Measurements from ENCODE around the gene MUC4.

The MUC4 gene, protein sequence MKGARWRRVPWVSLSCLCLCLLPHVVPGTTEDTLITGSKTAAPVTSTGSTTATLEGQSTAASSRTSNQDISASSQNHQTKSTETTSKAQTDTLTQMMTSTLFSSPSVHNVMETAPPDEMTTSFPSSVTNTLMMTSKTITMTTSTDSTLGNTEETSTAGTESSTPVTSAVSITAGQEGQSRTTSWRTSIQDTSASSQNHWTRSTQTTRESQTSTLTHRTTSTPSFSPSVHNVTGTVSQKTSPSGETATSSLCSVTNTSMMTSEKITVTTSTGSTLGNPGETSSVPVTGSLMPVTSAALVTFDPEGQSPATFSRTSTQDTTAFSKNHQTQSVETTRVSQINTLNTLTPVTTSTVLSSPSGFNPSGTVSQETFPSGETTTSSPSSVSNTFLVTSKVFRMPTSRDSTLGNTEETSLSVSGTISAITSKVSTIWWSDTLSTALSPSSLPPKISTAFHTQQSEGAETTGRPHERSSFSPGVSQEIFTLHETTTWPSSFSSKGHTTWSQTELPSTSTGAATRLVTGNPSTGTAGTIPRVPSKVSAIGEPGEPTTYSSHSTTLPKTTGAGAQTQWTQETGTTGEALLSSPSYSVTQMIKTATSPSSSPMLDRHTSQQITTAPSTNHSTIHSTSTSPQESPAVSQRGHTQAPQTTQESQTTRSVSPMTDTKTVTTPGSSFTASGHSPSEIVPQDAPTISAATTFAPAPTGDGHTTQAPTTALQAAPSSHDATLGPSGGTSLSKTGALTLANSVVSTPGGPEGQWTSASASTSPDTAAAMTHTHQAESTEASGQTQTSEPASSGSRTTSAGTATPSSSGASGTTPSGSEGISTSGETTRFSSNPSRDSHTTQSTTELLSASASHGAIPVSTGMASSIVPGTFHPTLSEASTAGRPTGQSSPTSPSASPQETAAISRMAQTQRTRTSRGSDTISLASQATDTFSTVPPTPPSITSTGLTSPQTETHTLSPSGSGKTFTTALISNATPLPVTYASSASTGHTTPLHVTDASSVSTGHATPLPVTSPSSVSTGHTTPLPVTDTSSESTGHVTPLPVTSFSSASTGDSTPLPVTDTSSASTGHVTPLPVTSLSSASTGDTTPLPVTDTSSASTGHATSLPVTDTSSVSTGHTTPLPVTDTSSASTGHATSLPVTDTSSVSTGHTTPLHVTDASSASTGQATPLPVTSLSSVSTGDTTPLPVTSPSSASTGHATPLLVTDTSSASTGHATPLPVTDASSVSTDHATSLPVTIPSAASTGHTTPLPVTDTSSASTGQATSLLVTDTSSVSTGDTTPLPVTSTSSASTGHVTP (N-terminal part only)

DNA sequence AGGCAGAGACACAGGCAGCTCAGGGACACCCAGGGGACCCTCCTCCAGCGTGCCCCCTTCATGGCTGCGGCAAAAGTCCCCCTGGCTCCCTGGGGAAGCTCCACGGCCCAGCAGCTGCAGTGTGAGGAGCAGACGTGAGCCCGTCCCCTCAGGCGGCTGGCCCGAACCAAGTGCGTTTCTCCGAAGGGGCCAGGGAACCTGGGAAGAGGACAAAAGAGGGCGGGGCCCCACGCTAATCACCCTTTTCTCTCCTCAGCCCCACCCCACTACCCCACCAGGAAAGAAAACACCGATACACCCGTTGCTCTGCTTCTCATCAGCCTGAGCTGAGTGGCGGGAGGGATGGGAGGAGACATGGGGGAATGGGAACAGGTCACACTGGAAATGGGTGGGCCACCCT is at the start of gene MUC4:
MUC4 (minus strand) TSS at position 174 of the 400 bp plus-strand sequence; CDS start at position 62, 112 bp downstream.
- no peak for FAIRE-seq

DNA sequence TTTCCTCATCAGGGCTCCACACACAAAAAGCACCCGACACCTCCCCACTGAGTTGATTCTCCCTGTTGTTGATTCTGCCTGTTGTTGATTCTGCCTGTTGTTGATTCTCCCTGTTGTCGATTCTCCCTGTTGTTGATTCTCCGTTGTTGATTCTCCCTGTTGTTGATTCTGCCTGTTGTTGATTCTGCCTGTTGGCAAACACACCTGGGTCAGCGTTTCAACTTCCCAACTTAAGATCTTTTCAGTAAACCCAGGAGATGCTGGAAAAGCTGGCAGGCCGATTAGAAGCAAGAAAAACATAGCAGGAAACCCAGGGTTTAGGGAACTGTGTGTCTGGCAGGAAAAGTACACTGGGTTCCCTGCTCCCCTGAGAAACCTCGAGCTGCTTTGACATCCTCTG is 48.7 kb upstream of the MUC4 start:
- FAIRE-seq, result no peak

DNA sequence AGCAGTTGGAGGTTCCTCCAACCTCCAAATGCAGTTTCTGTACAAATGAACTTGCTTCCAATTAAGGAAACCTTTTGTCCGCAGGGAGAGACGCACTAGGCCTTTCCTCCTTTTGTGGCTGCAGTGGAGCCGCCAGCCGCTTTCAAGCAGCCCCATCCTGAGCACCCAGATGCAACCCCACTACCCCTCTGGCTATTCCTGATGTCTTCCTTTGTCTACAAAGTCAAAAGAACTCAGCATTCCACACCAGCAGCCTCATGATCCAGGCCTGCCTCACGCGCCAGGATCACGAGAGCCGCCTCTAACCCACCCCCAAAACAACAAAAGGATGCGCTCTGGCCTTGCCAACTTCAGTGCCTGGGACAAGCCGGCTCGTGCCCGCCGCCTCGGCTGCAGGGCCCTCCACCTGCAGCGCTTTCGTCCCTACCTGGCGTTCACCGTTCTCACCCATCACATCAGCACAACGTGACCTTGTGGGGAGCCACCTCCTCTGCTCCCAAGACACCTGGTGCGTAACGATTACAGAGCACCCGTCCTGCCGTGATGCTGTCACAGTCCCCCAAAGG is 48.2 kb upstream of the MUC4 start:
- FAIRE-seq, result no peak

DNA sequence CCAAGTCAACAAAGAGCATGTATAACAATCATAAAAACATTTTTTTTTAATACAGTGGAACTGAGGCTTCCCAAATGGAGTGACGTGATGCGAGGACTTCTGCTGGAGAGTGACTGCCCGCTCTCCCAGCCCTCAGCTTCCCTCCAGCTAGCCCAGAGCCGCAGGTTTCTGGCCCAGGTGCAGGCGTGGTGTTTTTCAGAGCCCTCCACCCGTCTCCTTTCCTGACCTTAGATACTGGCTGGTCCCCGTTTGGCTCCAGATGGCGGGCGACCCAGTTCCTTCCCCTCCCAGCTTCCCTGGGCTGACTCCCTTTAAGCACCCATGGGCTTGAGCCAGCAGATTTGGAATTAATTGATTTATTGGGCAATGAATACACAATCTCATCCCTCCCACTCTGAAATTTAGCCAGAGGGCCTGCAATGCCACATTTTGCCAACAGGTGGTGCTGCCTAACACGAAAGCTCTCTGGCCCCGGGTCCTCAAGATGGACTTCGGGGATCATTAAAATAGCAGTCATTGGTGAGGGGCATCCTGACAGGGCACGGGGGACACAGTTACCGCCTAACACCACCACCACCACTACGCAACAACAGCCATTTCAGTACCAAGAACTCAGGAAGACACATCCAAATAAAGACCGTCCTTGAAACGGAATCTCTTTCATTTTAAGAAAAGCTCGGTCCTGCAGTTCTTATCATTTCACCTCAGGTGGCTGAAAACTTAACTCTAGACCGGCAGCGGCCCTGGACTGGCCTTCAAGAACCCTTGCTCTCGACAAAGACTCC is 47.5 kb upstream of the MUC4 start:
- no peak for FAIRE-seq

DNA sequence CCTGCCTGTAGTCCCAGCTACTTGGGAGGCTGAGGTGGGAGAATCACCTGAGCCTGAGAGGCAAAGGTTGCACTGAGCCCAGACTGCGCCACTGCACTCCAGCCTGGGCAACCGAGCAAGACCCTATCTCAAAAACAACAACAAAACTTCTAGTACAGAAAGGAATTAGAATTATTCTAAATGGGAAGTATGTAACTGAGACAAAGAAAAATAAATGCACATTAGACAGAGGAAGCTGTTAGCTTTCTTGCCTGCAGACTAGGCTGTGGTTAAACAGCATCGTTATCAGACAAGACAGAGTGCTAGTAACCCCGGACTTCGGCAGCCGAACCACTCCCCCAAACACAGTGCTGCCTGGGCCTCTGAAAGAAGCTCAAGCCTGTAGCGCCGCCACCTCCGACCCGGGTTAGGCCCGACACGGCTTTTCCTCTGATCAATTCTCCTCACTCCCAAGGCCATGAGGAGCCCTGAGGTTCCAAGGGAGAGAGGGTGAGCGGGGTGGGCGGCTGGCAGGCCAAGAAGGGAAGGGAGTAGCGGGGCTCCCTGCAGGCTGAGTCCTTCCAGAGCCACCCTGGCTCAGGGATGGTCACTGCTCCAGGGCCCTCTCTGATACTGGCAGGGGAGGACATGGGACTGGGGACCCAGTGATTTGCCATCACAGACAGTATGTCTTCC is 44.8 kb upstream of the MUC4 start:
- FAIRE-seq, result no peak

DNA sequence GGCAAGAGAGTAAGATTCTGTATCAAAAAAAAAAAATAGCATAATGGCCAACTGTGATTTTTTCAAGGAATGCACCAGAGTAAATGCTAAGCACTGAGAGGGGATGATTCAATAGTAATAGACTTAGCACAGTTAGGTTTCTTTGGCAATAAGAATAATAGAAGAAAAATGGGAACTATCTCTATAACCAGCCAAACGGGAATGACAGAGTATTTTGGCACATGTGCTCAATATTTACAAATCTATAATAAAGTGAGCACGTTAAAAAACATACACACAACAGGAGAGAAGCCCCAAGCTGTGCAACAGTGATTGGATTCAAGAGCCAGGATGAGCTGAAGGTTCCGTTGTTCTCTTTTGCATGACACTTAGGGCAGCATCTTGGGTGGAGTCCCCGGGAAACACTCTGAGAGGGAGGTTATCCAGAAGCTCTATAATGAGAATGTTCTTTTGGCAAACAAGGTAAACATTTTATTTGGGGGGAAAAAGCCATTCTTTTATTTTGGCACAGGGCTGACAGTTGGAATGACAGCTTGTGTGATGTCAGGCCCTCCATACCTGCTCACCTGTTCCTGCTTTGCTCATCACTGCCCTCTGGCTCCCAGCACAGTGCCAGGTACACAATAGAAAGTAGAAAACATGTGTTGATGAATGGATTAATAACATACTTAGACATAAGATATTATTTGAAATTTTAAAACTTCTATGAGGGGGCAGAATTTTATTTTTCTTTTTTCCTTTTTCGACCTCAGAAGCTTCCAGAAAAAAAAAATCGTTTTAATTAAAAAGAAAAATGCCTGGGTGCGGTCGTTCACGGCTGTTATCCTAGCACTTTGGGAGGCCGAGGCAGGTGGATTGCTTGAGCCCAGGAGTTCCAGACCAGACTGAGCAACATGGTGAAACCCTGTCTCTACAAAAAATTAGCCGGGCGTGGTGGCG is 44.0 kb upstream of the MUC4 start:
- FAIRE-seq, result no peak

DNA sequence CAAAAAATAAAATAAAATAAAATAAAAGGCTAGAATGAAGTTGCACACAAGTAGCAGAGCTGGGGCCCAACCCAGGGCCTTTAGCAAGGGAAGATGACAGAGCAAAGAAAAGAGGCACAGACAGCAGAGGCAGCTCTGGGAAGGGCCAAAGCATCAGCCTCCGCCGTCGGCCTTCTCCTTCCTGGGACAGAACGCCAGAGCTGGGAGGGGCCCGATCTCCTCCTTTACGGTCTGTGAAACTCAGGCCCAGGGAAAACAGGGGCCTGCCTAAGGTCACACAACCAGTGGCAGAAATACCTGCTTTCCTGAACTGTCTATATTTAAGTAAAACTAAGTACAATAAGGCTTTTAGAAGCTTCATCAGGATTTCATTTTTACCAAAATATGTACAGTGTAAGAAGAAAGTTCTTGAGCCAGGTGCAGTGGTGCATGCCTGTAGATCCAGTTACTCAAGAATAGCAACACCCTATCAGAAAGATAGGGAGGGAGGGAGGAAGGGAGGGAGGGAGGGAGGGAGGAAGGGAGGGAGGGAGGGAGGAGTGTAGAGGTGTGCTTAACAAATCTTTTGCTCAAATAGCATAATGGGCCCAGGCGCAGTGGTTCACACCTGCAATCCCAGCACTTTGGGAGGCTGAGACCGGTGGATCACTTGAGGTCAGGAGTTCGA is 43.0 kb upstream of the MUC4 start:
- FAIRE-seq, result no peak

DNA sequence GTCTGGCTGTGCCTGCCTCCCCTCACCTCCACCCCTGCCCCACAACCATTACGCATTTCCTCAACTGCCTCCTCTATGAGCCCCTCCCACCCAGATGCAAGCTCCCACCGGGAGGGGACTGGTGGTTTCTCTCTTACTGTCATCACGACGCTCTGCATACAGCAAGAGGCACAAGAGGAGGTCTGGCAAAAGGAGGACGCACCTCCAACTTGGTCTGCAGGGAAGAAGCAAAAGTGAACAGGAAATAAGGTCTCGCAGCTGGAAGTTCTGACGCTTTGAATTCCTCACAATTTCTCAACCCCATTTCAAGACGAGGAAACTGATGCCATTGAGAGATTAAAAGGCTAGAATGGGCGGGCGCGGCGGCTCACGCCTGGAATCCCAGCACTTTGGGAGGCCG is 42.3 kb upstream of the MUC4 start:
- no peak for FAIRE-seq

DNA sequence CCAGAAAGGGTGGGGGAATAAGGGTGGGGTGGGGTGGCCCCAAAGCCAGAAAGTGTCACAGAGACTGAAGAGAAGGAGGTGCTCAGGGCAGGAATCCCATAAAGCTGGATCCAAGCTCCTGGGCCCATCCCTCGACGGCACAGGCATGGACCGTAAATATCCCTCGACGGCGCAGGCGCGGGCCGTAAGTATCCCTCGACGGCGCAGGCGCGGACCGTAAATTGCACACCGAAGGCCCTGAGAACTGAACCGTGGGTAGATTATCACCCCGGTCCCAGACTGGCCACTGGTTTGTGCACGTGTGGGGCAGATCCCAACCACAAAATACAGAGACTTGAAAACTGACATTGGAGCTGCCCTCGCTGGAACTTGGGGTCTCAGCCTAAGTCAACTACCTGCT is 41.3 kb upstream of the MUC4 start:
- FAIRE-seq, result no peak

DNA sequence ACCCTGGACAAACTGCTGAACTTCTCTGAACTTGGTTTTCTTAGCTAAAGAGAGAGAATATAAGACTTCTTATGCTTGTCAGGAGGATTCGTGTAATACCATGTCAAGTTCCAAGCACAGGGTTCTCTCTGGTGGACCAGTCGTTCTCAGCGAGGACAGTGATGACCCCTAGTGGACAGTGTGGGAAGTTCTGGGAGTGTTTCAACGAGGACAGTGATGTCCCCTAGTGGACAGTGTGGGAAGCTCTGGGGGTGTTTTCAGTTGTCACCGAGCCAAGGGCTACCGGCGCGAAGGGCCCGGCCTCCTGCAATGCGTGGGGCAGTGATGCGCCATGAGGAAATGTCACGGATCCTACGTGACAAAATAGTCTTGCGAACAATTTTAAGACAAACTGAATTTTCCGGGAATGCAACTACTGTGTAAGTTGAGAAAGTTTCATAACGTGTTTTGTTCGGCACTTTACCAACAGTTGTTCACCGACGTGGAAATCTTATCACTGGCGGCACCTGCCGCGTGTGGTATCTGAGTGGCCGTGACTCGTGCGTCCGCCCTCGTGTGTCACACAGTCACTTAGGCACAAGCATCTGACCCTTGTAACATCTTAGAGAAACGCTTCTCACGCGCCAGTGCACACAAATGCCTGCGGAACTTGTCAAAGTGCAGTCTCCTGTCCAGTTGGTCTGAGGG is 39.3 kb upstream of the MUC4 start:
- no peak for FAIRE-seq

DNA sequence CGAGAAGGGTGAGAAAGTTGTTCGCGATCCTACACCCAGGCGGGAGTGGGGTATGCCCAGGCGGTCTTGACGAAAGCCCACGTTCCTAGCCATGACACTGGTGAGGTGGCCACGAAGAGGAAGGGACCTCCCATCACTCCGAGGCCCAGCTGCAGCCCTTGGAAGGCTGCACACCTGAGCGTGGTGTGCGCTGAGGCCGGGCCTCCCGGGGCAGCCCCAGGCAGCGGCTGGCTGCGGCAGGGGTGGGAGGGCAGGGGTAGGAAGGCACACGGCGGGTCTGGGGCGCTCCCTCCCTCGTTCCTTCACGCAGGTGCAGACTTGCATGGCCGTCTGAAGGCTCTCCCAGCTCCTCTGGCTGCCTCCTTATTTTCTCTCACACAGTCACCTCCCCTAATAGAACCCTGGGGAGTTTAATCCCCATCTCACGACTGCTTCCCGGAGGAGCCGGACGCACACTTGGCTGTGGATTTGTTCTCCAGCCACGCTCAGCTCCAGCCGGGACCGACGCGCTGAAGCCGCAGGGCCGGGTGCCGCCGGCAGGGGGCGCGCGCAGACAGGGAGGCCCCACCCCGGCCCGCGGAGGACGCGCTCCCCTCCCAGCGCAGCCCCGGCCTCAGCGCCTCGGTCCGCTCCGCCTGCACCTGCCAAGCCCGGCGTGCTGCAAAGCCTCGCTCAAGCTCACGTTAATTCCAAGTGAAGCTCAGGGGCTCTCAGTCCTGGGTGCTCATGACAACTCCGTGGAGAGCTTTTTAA is 37.8 kb upstream of the MUC4 start:
- no peak for FAIRE-seq

DNA sequence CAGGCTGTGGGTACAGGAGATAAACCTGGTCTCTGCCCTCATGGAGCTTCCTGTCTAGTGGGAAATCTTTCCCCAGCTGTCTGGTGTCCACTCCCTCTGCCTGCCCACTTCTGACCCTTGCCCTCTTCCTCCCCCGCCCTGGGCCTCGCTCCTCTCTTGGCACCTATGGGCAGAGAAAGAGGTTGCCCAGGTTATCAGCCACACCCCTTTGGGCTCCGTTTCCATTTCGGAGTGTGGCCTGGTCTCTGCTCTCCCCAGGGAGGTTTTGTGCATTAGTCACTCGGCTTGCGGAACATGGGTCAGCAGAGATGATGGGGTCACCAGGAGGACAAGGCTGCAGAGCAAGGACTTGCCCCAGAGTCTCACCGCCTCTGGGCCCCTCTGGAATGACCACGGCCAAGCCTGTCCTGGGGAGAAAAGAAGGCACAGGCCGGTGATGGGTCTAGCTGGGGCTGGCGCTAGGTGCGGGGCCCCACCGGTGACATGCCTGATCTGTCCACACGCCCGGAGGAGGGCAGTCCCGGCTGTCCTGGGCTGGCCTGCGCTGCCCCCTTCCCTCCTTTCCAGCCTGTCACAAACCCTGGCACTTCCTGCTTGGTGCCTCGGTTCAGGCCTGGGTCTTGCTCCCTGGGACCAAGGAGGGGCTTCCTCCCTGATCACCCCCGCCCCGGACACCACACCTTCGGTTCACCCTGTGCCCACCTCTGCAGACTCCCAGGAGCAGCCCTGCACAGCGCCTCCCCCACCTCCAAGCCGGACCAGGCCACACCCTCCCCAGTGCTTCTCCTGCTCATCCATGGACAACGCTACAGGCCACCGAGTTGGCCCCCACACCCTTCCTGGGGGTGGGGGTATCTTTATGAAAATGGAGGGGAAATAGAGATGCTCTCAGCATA is 35.6 kb upstream of the MUC4 start:
- FAIRE-seq, result no peak

DNA sequence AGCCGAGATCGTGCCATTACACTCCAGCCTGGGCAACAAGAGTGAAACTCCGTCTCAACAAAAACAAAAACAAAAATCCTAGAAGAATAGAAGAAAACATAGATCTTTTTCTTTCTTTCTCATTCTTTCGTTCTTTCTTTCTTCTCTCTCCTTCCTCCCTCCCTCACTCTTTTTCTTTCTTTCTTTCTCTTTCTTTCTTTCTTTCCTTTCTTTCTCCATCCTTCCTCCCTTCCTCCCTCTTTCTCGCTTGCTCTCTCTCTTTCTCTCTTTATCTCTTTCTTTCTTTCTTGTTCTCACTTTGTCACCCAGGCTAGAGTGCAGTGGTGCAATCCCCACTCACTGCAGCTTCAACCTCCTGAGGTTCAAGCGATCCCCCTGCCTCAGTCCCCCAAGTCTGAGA is 33.8 kb upstream of the MUC4 start:
- FAIRE-seq, result no peak

DNA sequence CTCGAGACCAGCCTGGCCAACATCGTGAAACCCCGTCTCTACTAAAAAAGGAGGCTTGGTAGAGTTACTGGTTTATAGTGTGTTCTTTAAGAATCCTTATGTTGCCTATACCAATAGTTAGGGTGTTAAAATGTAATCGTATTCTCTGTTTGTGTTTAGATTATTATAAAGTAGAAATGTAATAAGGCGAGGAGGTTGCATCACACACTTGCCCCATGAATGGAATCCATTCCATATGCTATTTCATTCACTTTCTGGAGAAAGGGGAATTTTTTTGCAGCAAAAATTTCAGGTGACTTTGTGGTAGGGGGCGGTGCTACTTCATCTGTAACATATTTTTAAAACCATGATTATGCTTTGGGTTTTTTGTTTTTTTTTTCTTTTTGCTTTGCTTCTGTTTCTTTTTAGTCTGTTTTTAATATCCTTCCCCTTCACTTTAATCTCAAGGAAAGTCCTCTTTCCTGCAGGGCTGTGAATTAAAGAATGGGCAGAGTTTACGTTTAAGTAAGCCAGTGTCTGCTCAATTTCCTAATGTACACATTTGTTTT is 33.0 kb upstream of the MUC4 start:
- FAIRE-seq, result no peak

DNA sequence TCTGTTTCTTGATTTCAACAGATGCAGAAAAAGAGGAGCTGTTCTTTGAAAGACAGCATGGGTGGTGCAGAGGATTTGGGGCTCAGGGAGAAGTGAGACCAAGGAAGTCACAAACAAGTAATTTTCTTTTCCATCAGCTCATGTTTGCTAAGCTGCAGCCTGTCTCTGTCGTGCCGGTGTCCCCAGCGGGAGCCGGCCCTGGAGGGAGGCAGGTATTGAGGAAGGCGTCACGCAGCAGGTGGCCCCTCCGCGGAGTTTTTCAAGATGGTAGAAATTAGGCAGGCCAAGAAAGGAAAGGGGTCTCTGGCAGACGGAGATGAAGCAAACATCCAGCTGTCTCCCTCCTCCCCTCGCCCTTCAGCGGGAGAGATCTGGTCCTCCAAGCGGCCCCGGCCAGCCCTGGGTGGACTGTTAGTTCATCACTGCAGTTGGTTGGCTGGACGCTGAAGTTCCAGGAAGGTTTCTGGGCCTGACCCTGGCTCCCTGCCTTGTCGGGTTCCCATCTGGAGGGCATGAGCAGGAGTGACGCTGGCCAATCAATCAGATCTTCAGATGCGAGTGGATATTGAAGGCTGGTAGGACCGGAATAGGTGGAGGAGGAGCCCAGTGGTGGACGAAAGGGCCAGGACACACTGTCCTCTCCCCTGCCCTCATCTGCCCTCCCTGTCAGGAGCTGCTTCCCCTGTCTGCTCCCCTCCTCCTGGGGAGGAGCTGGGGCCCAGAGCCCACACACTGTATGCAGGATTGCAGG is 27.7 kb upstream of the MUC4 start:
- no peak for FAIRE-seq

DNA sequence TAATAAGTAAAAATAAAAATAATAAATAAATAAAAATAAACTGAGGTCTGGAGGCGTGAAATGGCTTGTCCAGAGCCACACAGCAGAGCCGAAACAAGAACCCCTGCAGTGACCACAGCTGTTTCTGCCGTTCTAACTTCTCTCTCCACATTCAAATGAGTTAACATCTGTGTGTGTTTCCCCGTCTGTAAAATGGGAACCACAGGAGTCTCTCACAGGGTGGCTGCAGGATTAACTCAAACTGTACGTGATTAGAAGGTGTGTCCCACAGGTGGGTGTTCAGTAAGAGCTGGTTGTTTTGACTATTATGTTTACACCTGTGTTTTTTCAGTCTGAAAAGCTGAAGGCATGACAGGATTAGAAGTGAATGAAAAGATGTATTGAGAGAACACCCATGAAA is 27.0 kb upstream of the MUC4 start:
- FAIRE-seq, result no peak

Data from colon (tissue), 2 donors.